ENCODE data around the gene UMOD.

UMOD gene

DNA sequence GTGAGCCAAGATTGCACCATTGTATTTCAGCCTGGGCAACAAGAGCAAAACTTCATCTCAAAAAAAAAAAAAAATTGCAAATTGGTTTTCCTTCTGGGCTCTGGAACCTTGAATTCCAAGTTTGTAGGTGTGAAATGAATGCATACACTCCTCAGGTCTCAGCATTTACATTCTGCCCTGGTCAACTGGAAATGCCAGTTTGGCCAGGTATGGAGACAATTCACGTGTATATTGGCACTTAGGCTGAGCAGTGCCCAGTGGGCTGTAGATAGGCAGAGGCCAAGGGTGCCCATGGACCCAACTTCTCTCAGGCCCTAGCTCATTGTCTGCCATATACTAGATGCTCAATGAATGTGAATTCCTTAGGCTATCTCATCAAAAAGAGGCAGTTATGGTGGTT is 36.3 kb upstream of the UMOD start:
- Histone ChIP-seq H3K9me3 (ENCODE audit: control insufficient read depth in 2 of 2, low read length in 2 of 2) (no peaks in the 10 kb centered on the region), H3K4me1 (ENCODE audit: control insufficient read depth, insufficient read depth, low read length) (peaks cover 5% of the 10 kb centered on the region), H3K36me3 (ENCODE audit: control insufficient read depth in 2 of 2, insufficient read depth in 2 of 2, low read length in 2 of 2) (no peaks in the 10 kb centered on the region), H3K9ac (ENCODE audit: low read length in 2 of 2) (no peak overlapping the region), H3K27me3 (ENCODE audit: control insufficient read depth in 1 of 2, insufficient read depth in 2 of 2, low read length in 2 of 2) (peaks cover 0 to 7% of the 10 kb centered on the region in 2 donors), H3K27ac (ENCODE audit: low read length) (no peak overlapping the region), H3K4me3 (ENCODE audit: low read length in 2 of 2) (no peak overlapping the region)

- Histone ChIP-seq H3K9me3 (ENCODE audit: control insufficient read depth in 2 of 2, low read length in 2 of 2) (no peaks in the 10 kb centered on the region), H3K4me1 (ENCODE audit: control insufficient read depth, insufficient read depth, low read length) (peaks cover 3% of the 10 kb centered on the region), H3K4me3 (ENCODE audit: low read length in 2 of 2) (no peak overlapping the region), H3K27ac (ENCODE audit: low read length) (no peak overlapping the region), H3K9ac (ENCODE audit: low read length in 2 of 2) (no peak overlapping the region), H3K27me3 (ENCODE audit: control insufficient read depth in 1 of 2, insufficient read depth in 2 of 2, low read length in 2 of 2) (peaks cover 0 to 8% of the 10 kb centered on the region in 2 donors), H3K36me3 (ENCODE audit: control insufficient read depth in 2 of 2, insufficient read depth in 2 of 2, low read length in 2 of 2) (no peaks in the 10 kb centered on the region)
Measured at GRCh38 chr16:20387978-20388377, 35.5 kb upstream of the UMOD start.

GRCh38 chr16:20385844-20386832 is 33.6 kb upstream of the UMOD start:
- H3K4me1 ChIP-seq (ENCODE audit: control insufficient read depth, insufficient read depth, low read length), result peaks cover 3% of the 10 kb centered on the region
- H3K36me3 ChIP-seq (ENCODE audit: control insufficient read depth in 2 of 2, insufficient read depth in 2 of 2, low read length in 2 of 2), result no peaks in the 10 kb centered on the region
- H3K9me3 ChIP-seq (ENCODE audit: control insufficient read depth in 2 of 2, low read length in 2 of 2), result no peaks in the 10 kb centered on the region
- H3K9ac ChIP-seq (ENCODE audit: low read length in 2 of 2), result no peak overlapping the region
- no peak overlapping the region for H3K27ac ChIP-seq (ENCODE audit: low read length)
- H3K4me3 ChIP-seq (ENCODE audit: low read length in 2 of 2), result peak overlapping the region in 1 of 2 donors; percentile 44
- H3K27me3 ChIP-seq (ENCODE audit: control insufficient read depth in 1 of 2, insufficient read depth in 2 of 2, low read length in 2 of 2), result peaks cover 0 to 8% of the 10 kb centered on the region in 2 donors

DNA sequence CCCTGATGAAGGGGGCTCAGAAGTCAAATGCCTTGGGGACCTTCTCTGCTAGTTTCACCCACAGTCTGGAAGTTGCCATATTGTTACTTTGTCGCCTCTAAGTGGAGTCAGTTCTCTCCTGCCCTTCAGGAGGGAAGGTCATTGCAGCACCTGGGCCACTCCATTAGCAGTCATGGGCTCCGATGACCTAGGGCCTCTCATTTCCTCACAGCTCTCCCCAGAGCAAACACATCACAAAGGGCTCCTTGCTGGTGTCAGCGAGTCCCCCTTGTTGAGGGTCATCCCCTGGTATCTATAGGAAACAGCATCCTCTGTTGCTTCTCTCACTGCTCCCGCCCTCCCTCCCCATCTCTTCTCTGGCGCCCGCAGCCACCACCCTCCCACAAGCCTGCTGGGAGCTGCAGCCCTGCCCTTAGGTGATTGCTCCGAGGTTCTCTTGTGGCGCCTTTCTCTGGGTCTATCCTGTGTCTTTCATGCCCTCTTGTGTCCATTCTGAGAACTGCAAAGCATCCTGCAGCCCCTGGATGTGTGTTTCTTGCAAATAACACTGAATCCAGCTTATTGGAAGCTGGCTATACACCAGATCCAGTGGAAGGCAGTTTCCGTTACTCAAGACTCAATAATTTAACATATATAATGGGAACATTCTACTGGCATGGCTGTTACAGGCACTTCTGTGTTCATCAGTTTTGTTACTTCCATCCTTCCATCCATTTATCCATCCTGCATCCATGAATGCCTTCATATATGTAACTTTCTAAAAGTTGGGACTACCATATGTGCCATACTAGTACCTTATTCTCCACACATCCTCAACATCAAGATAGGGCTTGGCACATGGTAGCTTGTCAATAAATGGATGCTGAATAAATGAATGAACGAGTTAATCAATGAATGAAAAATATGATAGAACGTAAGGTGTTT is 30.9 kb upstream of the UMOD start:
- Histone ChIP-seq H3K4me3 (ENCODE audit: low read length in 2 of 2) (no peak overlapping the region), H3K36me3 (ENCODE audit: control insufficient read depth in 2 of 2, insufficient read depth in 2 of 2, low read length in 2 of 2) (no peaks in the 10 kb centered on the region), H3K9me3 (ENCODE audit: control insufficient read depth in 2 of 2, low read length in 2 of 2) (no peaks in the 10 kb centered on the region), H3K9ac (ENCODE audit: low read length in 2 of 2) (no peak overlapping the region), H3K27me3 (ENCODE audit: control insufficient read depth in 1 of 2, insufficient read depth in 2 of 2, low read length in 2 of 2) (peaks cover 0 to 10% of the 10 kb centered on the region in 2 donors), H3K27ac (ENCODE audit: low read length) (no peak overlapping the region), H3K4me1 (ENCODE audit: control insufficient read depth, insufficient read depth, low read length) (peaks cover 3% of the 10 kb centered on the region)

- no peaks in the 10 kb centered on the region for H3K9me3 ChIP-seq (ENCODE audit: control insufficient read depth in 2 of 2, low read length in 2 of 2)
- peaks cover 0 to 10% of the 10 kb centered on the region in 2 donors for H3K27me3 ChIP-seq (ENCODE audit: control insufficient read depth in 1 of 2, insufficient read depth in 2 of 2, low read length in 2 of 2)
- H3K4me3 ChIP-seq (ENCODE audit: low read length in 2 of 2), result no peak overlapping the region
- no peaks in the 10 kb centered on the region for H3K36me3 ChIP-seq (ENCODE audit: control insufficient read depth in 2 of 2, insufficient read depth in 2 of 2, low read length in 2 of 2)
- H3K9ac ChIP-seq (ENCODE audit: low read length in 2 of 2), result no peak overlapping the region
- peaks cover 3% of the 10 kb centered on the region for H3K4me1 ChIP-seq (ENCODE audit: control insufficient read depth, insufficient read depth, low read length)
- H3K27ac ChIP-seq (ENCODE audit: low read length), result no peak overlapping the region
Measured at GRCh38 chr16:20382202-20382948, 29.9 kb upstream of the UMOD start.

DNA sequence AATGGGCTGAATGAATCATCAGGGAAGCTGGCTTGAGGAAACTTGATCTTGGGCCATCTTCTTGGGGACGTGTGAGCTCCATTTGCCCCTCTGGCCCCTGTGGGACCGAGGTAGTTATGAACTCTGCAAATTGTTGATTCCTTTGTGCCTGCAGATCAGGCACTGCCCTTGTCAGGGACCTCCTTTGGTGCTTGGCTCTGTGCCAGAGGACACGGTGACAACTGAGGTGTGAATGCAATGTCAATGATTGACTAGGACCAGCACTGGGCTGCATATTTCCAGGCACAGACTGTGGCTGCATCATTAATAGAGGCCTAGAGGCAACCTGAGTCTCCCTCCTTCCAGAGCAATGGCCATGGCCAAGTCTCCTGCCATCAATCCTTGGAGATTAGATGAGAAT is 28.3 kb upstream of the UMOD start:
- peaks cover 0 to 4% of the 10 kb centered on the region in 2 donors for H3K27me3 ChIP-seq (ENCODE audit: control insufficient read depth in 1 of 2, insufficient read depth in 2 of 2, low read length in 2 of 2)
- no peak overlapping the region for H3K9ac ChIP-seq (ENCODE audit: low read length in 2 of 2)
- no peaks in the 10 kb centered on the region for H3K4me1 ChIP-seq (ENCODE audit: control insufficient read depth, insufficient read depth, low read length)
- H3K9me3 ChIP-seq (ENCODE audit: control insufficient read depth in 2 of 2, low read length in 2 of 2), result no peaks in the 10 kb centered on the region
- no peak overlapping the region for H3K4me3 ChIP-seq (ENCODE audit: low read length in 2 of 2)
- H3K27ac ChIP-seq (ENCODE audit: low read length), result no peak overlapping the region
- no peaks in the 10 kb centered on the region for H3K36me3 ChIP-seq (ENCODE audit: control insufficient read depth in 2 of 2, insufficient read depth in 2 of 2, low read length in 2 of 2)

DNA sequence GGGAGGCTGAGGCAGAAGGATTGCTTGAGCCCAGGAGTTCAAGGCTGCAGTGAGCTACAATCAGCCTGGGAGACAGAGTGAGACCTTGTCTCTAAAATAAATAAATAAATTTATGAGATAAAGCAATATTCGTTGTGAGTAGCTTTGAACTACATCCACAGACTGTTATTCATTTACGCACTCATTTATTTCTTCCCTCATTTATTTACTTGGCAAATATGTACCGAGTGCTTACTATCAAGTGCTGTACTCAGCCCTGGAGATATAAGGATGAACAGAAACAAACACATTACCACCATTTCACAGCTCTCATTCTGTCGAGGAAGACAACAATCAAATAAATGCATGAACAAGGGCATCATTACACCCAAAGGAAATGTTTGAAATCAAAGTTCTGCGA is 24.7 kb upstream of the UMOD start:
- Histone ChIP-seq H3K9me3 (ENCODE audit: control insufficient read depth in 2 of 2, low read length in 2 of 2) (no peaks in the 10 kb centered on the region), H3K4me3 (ENCODE audit: low read length in 2 of 2) (no peak overlapping the region), H3K9ac (ENCODE audit: low read length in 2 of 2) (no peak overlapping the region), H3K27ac (ENCODE audit: low read length) (no peak overlapping the region), H3K4me1 (ENCODE audit: control insufficient read depth, insufficient read depth, low read length) (no peaks in the 10 kb centered on the region), H3K27me3 (ENCODE audit: control insufficient read depth in 1 of 2, insufficient read depth in 2 of 2, low read length in 2 of 2) (peaks cover 0 to 2% of the 10 kb centered on the region in 2 donors), H3K36me3 (ENCODE audit: control insufficient read depth in 2 of 2, insufficient read depth in 2 of 2, low read length in 2 of 2) (no peaks in the 10 kb centered on the region)

- H3K27me3 ChIP-seq (ENCODE audit: control insufficient read depth in 1 of 2, insufficient read depth in 2 of 2, low read length in 2 of 2), result peaks cover 0 to 3% of the 10 kb centered on the region in 2 donors
- no peaks in the 10 kb centered on the region for H3K9me3 ChIP-seq (ENCODE audit: control insufficient read depth in 2 of 2, low read length in 2 of 2)
- H3K9ac ChIP-seq (ENCODE audit: low read length in 2 of 2), result no peak overlapping the region
- H3K4me3 ChIP-seq (ENCODE audit: low read length in 2 of 2), result no peak overlapping the region
- no peaks in the 10 kb centered on the region for H3K36me3 ChIP-seq (ENCODE audit: control insufficient read depth in 2 of 2, insufficient read depth in 2 of 2, low read length in 2 of 2)
- H3K4me1 ChIP-seq (ENCODE audit: control insufficient read depth, insufficient read depth, low read length), result no peaks in the 10 kb centered on the region
- H3K27ac ChIP-seq (ENCODE audit: low read length), result no peak overlapping the region
Measured at GRCh38 chr16:20372701-20373100, 20.2 kb upstream of the UMOD start.

- Histone ChIP-seq H3K4me1 (ENCODE audit: control insufficient read depth, insufficient read depth, low read length) (no peaks in the 10 kb centered on the region), H3K9me3 (ENCODE audit: control insufficient read depth in 2 of 2, low read length in 2 of 2) (no peaks in the 10 kb centered on the region), H3K9ac (ENCODE audit: low read length in 2 of 2) (no peak overlapping the region), H3K4me3 (ENCODE audit: low read length in 2 of 2) (no peak overlapping the region), H3K36me3 (ENCODE audit: control insufficient read depth in 2 of 2, insufficient read depth in 2 of 2, low read length in 2 of 2) (no peaks in the 10 kb centered on the region), H3K27ac (ENCODE audit: low read length) (no peak overlapping the region), H3K27me3 (ENCODE audit: control insufficient read depth in 1 of 2, insufficient read depth in 2 of 2, low read length in 2 of 2) (peaks cover 0 to 3% of the 10 kb centered on the region in 2 donors)
Measured at GRCh38 chr16:20369452-20370054, 17.0 kb upstream of the UMOD start.

GRCh38 chr16:20364051-20364450 is 11.5 kb upstream of the UMOD start:
- Histone ChIP-seq H3K9ac (ENCODE audit: low read length in 2 of 2) (no peak overlapping the region), H3K27me3 (ENCODE audit: control insufficient read depth in 1 of 2, insufficient read depth in 2 of 2, low read length in 2 of 2) (peaks cover 0 to 3% of the 10 kb centered on the region in 2 donors), H3K9me3 (ENCODE audit: control insufficient read depth in 2 of 2, low read length in 2 of 2) (no peaks in the 10 kb centered on the region), H3K4me3 (ENCODE audit: low read length in 2 of 2) (no peak overlapping the region), H3K36me3 (ENCODE audit: control insufficient read depth in 2 of 2, insufficient read depth in 2 of 2, low read length in 2 of 2) (no peaks in the 10 kb centered on the region), H3K4me1 (ENCODE audit: control insufficient read depth, insufficient read depth, low read length) (no peaks in the 10 kb centered on the region), H3K27ac (ENCODE audit: low read length) (no peak overlapping the region)

All from stomach smooth muscle (tissue), 2 donors.